Activated CD8-positive, alpha-beta memory T cell treated with anti-CD3 and anti-CD28 coated beads for 24 hours (primary cell): ENCODE measurements around the gene PUSL1.

Source experiments
- DNase-seq: peaks from one replicate; pipeline ENCODE4 v3.0.0-alpha.2; 2020

Gene PUSL1

DNA sequence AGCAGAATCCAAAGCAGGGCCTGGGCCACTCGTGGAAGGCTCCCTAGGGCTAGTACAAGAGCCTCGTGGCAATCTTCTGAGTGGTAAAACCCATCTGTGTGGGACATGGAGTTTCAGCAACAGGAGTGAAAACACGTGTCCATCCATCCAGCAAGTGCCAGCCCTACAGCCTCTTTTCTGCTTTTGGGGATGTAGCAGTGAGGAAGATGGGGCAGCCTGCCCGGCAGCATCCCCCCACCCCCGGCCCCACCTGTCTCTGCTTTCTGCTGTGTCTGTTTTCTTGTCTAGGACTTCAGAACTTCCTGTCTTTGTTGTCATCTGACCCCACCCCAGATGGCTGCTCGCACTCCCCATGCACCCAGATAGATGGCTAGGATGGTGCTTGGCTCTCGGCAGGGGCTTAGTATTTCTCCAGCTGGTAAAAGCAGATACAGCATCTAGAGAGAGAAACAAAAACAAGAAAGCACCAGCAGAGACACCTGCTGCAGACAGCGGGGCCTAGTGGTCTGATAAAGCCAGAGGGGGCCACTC lies 17.7 kb downstream of the PUSL1 start:
- DNase-seq = no peak

DNA sequence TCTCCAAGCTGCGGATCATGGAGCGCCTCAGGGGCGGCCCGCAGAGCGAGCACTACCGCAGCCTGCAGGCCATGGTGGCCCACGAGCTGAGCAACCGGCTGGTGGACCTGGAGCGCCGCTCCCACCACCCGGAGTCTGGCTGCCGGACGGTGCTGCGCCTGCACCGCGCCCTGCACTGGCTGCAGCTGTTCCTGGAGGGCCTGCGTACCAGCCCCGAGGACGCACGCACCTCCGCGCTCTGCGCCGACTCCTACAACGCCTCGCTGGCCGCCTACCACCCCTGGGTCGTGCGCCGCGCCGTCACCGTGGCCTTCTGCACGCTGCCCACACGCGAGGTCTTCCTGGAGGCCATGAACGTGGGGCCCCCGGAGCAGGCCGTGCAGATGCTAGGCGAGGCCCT lies 18.9 kb downstream of the PUSL1 start:
- no peak for DNase-seq

DNA sequence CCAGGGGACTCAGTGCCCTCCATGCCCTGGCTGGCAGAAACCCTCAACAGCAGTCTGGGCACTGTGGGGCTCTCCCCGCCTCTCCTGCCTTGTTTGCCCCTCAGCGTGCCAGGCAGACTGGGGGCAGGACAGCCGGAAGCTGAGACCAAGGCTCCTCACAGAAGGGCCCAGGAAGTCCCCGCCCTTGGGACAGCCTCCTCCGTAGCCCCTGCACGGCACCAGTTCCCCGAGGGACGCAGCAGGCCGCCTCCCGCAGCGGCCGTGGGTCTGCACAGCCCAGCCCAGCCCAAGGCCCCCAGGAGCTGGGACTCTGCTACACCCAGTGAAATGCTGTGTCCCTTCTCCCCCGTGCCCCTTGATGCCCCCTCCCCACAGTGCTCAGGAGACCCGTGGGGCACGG lies 19.9 kb downstream of the PUSL1 start:
- DNase-seq = no peak

GRCh38 chr1:1329304-1330210 lies 21.2 kb downstream of the PUSL1 start:
- DNase-seq = no peak

DNA sequence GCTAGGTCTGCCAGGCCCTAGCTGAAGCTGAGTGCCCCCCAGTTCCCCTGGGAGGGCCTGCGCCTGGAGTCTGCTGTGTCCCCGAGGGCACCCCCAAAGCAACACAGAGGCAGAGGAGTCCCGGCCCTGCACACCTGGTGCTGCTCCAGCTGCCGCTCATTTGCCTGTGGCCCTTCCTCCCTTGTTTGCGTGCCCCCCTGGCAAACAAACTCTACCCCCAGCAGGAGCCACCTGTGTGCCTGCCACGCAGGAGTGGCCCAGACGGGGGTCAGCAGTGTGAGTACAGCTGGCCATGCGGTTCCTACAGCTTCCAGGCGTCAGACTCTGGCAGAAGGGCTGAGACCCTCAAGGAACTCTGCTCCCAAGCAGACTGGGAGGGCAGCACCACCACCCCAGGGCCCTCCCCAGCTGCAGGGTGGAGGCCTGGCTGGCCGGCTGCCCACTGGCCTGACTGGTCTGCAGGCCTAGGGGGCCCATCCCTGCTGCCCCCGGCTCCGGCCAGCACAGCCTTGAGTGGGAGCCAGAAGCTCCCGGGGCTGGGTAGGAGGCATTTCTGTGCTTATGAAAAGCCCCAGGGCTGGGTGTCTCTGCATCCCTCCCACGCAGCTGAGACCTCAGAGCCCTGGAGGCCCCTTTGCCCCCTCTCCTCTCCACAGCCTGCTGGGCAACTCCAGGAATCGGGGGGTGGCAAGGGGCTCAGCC lies 22.1 kb downstream of the PUSL1 start:
- DNase-seq = no peak

- no peak for DNase-seq
Measured at GRCh38 chr1:1331068-1331965, 22.9 kb downstream of the PUSL1 start, which contains the start of gene TAS1R3. Gene TAS1R3 (plus strand): TSS chr1:1331280. CDS start chr1:1331346, 66 bp downstream.

DNA sequence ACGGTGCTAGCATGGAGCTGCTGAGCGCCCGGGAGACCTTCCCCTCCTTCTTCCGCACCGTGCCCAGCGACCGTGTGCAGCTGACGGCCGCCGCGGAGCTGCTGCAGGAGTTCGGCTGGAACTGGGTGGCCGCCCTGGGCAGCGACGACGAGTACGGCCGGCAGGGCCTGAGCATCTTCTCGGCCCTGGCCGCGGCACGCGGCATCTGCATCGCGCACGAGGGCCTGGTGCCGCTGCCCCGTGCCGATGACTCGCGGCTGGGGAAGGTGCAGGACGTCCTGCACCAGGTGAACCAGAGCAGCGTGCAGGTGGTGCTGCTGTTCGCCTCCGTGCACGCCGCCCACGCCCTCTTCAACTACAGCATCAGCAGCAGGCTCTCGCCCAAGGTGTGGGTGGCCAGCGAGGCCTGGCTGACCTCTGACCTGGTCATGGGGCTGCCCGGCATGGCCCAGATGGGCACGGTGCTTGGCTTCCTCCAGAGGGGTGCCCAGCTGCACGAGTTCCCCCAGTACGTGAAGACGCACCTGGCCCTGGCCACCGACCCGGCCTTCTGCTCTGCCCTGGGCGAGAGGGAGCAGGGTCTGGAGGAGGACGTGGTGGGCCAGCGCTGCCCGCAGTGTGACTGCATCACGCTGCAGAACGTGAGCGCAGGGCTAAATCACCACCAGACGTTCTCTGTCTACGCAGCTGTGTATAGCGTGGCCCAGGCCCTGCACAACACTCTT lies 23.8 kb downstream of the PUSL1 start:
- DNase-seq = no peak

DNA sequence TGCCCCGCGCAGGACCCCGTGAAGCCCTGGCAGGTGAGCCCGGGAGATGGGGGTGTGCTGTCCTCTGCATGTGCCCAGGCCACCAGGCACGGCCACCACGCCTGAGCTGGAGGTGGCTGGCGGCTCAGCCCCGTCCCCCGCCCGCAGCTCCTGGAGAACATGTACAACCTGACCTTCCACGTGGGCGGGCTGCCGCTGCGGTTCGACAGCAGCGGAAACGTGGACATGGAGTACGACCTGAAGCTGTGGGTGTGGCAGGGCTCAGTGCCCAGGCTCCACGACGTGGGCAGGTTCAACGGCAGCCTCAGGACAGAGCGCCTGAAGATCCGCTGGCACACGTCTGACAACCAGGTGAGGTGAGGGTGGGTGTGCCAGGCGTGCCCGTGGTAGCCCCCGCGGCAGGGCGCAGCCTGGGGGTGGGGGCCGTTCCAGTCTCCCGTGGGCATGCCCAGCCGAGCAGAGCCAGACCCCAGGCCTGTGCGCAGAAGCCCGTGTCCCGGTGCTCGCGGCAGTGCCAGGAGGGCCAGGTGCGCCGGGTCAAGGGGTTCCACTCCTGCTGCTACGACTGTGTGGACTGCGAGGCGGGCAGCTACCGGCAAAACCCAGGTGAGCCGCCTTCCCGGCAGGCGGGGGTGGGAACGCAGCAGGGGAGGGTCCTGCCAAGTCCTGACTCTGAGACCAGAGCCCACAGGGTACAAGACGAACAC lies 24.5 kb downstream of the PUSL1 start:
- DNase-seq = no peak

- no peak for DNase-seq
Measured at GRCh38 chr1:1333551-1334241, 25.3 kb downstream of the PUSL1 start.

GRCh38 chr1:1334835-1335234 lies 26.4 kb downstream of the PUSL1 start:
- no peak for DNase-seq

GRCh38 chr1:1335283-1335682 lies 26.9 kb downstream of the PUSL1 start:
- no peak for DNase-seq

DNA sequence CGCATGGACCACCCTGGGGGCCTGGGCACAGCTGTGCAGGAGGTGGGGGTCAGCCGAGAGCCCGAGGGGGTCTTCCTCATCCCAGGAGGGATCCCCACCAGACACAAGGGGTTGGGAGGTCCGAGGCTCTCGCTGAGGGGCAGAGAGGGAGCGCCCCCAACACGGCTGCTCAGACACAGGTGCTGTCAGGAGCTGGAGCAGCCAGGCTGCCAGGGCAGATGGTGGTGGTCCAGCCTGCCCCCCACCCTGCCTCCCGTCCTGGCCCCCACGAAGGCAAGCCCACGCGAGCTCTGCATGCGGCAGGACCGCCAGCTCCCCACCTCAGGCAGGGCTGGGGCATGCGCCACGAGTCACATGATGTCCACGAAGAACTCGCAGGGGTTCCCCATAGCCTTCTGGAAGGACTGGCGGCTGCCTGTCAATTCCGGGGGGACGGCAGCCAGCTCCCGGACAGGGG lies 27.4 kb downstream of the PUSL1 start:
- no peak for DNase-seq

DNA sequence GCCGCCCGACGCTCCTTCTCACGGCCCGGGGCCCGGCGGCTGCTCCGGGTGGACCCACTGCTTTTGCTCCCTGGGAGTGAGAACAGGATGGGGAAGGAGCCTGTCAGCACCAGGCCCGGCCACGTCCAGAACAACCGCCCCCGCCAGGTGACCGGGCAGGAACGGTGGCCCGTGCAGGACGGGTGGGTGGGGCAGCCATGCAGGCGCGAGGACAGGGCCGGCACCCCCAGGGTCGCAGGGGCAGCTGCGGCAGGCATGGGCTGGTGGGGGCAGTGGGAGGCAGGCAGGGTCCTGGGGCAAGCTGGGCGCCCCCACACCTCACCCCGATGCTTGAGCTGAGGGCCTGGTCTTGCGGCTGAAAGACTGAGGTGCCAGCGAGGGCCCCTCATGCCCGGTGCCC lies 28.0 kb downstream of the PUSL1 start:
- no peak for DNase-seq

DNA sequence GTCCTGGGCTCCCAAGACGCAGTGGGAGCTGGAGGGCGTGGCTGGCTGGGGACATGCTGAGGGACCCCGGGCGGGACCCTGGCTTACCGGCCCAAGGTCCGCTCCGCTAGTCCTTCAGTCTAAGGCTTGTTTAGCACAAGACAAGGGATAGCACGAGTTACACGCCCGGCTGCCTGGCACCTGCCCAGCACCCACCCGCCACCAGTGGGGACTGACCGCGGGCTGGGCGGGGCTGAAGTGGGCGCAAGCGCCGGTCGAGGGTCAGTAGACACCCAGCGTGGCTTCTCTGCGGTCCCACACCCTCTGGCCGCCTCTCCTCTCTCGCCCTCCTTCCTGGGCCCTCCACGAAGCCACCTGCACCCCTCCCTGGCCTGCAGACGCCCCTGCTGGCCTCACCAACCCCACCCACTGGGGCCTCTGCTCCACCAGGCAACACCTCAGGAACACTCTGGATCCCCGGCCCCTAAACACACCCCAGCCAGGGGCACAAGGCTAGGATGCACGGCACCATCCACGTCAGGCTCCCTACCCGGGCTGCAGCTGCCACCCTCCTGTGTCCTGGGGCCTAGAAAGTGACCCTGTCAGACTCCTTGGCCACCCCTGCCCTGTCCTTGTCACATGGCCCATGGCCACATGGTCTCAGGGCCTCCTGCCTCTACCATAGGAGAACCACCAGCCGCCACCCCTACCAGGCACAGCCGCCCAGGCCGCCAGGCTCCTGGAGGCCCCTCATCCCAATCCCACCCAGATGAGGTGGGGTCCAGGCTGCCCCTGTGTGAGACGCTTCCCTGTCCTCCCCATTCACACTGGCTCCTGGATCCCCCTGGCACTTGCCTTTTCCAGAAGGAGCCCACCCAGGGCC lies 28.8 kb downstream of the PUSL1 start:
- no peak for DNase-seq

GRCh38 chr1:1337793-1338147 lies 29.4 kb downstream of the PUSL1 start:
- peak; percentile 73 for DNase-seq

DNA sequence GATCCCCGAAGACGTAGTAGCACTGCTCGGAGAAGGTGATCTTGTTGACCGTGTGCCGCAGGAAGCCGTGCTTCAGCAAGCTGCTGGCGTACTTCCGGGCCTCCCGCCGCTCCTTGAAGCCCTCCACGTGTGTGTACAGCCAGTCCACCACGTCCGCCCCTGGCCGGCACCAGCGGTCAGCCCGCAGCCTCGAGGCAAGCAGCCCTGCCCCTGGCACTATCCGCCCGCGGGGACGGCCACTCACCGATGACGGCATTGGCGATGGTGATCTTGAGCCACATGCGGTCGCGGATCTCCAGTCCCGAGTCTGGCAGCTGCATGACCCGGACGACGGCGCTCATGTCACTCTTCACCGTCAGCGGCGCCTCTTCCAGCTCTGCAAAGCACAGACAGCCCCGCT lies 29.9 kb downstream of the PUSL1 start:
- no peak for DNase-seq

- no peak for DNase-seq
Measured at GRCh38 chr1:1340185-1340584, 31.8 kb downstream of the PUSL1 start.

GRCh38 chr1:1340791-1341548 lies 32.6 kb downstream of the PUSL1 start:
- no peak for DNase-seq

- DNase-seq = no peak
Measured at GRCh38 chr1:1341549-1342021, 33.2 kb downstream of the PUSL1 start.
